B cell (primary cell): Measurements from ENCODE around the gene CXCL6. TPM values are rescaled to one million over a fixed set of nuclear protein-coding genes. Genes with fewer than 3 reads are reported as not detected.

ENCODE experiments used
- ATAC-seq: fragments of 200-7000 bp; cut with Tn5 transposase; one replicate; pipeline ENCODE4 v1.10.0; 2021; ENCODE audit warnings: low read depth, mild to moderate bottlenecking, moderate number of reproducible peaks, moderate library complexity
- CTCF ChIA-PET: fragments of 350-600 bp; sonication (Branson Sonifier 250); formaldehyde crosslinking; loops from one replicate; lab custom pipeline; 2021; ENCODE audit warnings: antibody characterized with exemption, inconsistent platforms; lab: Charles Lee
- POLR2A ChIA-PET: fragments of 350-600 bp; sonication (Branson Sonifier 250); formaldehyde crosslinking; loops from one replicate; lab custom pipeline; 2021; ENCODE audit warnings: antibody characterized with exemption; lab: Charles Lee
- DNase-seq: peaks from one replicate; pipeline ENCODE4 v3.0.0; 2013
- H2AFZ ChIP-seq: 2 replicates; pipeline ENCODE4 v1.6.1; 2012; ENCODE audit warnings: mild to moderate bottlenecking, low read depth, low read length; ENCODE audit not compliant: insufficient read depth, poor library complexity, severe bottlenecking
- H3K27ac ChIP-seq, 2 donors: 1 replicate in 1 of 2; 2 replicates in 1 of 2; pipeline ENCODE4 v1.5.1; 2012 to 2013; ENCODE audit warnings: low read length in 2 of 2, mild to moderate bottlenecking in 2 of 2, moderate library complexity in 1 of 2
- H3K27me3 ChIP-seq, 4 experiments: fragments of 200-600 bp in 1 of 4; sonication (generic) in 1 of 4; replicated peaks in 1 of 4; 1 replicate in 2 of 4; 2 replicates in 2 of 4; pipeline versions ENCODE4 v1.6.1 to v1.7.0; 2013 to 2016; ENCODE audit warnings: low read length in 3 of 4, mild to moderate bottlenecking in 2 of 4, mixed read lengths in 1 of 4, moderate library complexity in 1 of 4; ENCODE audit not compliant: insufficient read depth in 4 of 4, control insufficient read depth in 3 of 4; ENCODE audit errors: control extremely low read depth in 1 of 4
- H3K36me3 ChIP-seq, 2 experiments: replicated peaks in 1 of 2; 1 replicate in 1 of 2; 2 replicates in 1 of 2; pipeline versions ENCODE4 v1.6.1 to v1.7.1; 2013; ENCODE audit warnings: low read length in 1 of 2; ENCODE audit not compliant: insufficient read depth in 2 of 2, control insufficient read depth in 1 of 2; ENCODE audit errors: control extremely low read depth in 1 of 2, extremely low read depth in 1 of 2
- H3K4me1 ChIP-seq, 2 donors: fragments of 200-600 bp in 1 of 2; sonication (generic) in 1 of 2; 1 replicate in 1 of 2; 2 replicates in 1 of 2; pipeline versions ENCODE4 v1.5.1 to v1.6.1; 2013 to 2017; ENCODE audit warnings: low read length in 2 of 2; ENCODE audit not compliant: control insufficient read depth in 2 of 2, insufficient read depth in 2 of 2
- H3K4me2 ChIP-seq: replicated peaks from 2 replicates; pipeline ENCODE3; 2012; ENCODE audit warnings: mild to moderate bottlenecking, low read depth, low read length; ENCODE audit not compliant: poor library complexity, severe bottlenecking
- H3K4me3 ChIP-seq, 5 experiments: fragments of 200-600 bp in 1 of 5; sonication (generic) in 1 of 5; 1 replicate in 3 of 5; 2 replicates in 2 of 5; pipeline versions ENCODE4 v1.5.1 to v1.7.0; 2011 to 2016; ENCODE audit warnings: low read length in 4 of 5, mild to moderate bottlenecking in 4 of 5, low read depth in 2 of 5, control low read depth in 1 of 5, moderate library complexity in 1 of 5; ENCODE audit not compliant: insufficient read depth in 1 of 5; ENCODE audit errors: control extremely low read depth in 1 of 5, extremely low read depth in 1 of 5
- H3K79me2 ChIP-seq: fragments of 200-600 bp; sonication (generic); one replicate; pipeline ENCODE4 v1.6.0; 2016; ENCODE audit warnings: low read length; ENCODE audit not compliant: control insufficient read depth, insufficient read depth
- H3K9ac ChIP-seq: fragments of 200-600 bp; sonication (generic); 2 replicates; pipeline ENCODE4 v1.6.1; 2017; ENCODE audit warnings: mild to moderate bottlenecking, low read length, moderate library complexity
- H3K9me3 ChIP-seq, 3 donors: one replicate each; pipeline versions ENCODE4 v1.6.1 to v1.7.1; 2013; ENCODE audit warnings: low read length in 2 of 3; ENCODE audit not compliant: control insufficient read depth in 2 of 3, insufficient read depth in 1 of 3; ENCODE audit errors: control extremely low read depth in 1 of 3
- H4K20me1 ChIP-seq: 2 replicates; pipeline ENCODE4 v1.6.0; 2012; ENCODE audit warnings: mild to moderate bottlenecking, low read length; ENCODE audit not compliant: insufficient read depth, control insufficient read depth, poor library complexity, severe bottlenecking
- H3K27ac Mint-ChIP-seq: one replicate; pipeline ENCODE4 v1.8.0; 2021; ENCODE audit warnings: mixed read lengths
- H3K27me3 Mint-ChIP-seq: one replicate; pipeline ENCODE4 v1.8.0; 2021; ENCODE audit warnings: mixed read lengths
- H3K4me1 Mint-ChIP-seq: one replicate; pipeline ENCODE4 v1.8.0; 2021; ENCODE audit warnings: mixed read lengths
- H3K4me3 Mint-ChIP-seq: one replicate; pipeline ENCODE4 v1.8.0; 2021; ENCODE audit warnings: mixed read lengths
- H3K9me3 Mint-ChIP-seq: one replicate; pipeline ENCODE4 v1.8.0; 2022; ENCODE audit warnings: mixed read lengths; ENCODE audit not compliant: insufficient read depth
- CTCF ChIP-seq: fragments of 200-600 bp; IDR thresholded peaks from one replicate; pipeline ENCODE4 v1.8.0; 2022; ENCODE audit warnings: antibody characterized with exemption, mild to moderate bottlenecking
- EZH2 ChIP-seq: IDR thresholded peaks from 2 replicates; pipeline ENCODE4 v1.6.1; 2012; ENCODE audit warnings: borderline replicate concordance, low read depth, mild to moderate bottlenecking, moderate library complexity, low read length; ENCODE audit not compliant: insufficient read depth, poor library complexity, severe bottlenecking
- WGBS: methylation state at CpG from one replicate; pipeline ENCODE4 v1.1.5; 2013; ENCODE audit warnings: missing lambda C conversion rate; ENCODE audit not compliant: insufficient coverage; 5-methylcytosine and 5-hydroxymethylcytosine counted together
- intact Hi-C: fragments of 100-400 bp; cut with micrococcal nuclease; formaldehyde crosslinking; loops from one replicate; pipeline ENCODE4 v1.10.0; 2022
- polyA plus RNA-seq: library from polyadenylated mRNA; depleted of rRNA; stranded (reverse); fragments of >200 nt; gene quantifications from 2 replicates; pipeline ENCODE4 v1.2.3, GENCODE V29; 2012
- total RNA-seq, 2 donors: library from RNA; stranded (reverse); fragments of 120-200 nt in 1 of 2; gene quantifications; 1 replicate in 1 of 2; 2 replicates in 1 of 2; pipeline versions ENCODE4 v1.2.3 to v1.2.4, GENCODE V29; 2013 to 2022

Gene CXCL6
- total and polyA plus RNA-seq, 2 donors (not counting 1 experiment from before 2014, with no cell fraction given) = not detected

DNA sequence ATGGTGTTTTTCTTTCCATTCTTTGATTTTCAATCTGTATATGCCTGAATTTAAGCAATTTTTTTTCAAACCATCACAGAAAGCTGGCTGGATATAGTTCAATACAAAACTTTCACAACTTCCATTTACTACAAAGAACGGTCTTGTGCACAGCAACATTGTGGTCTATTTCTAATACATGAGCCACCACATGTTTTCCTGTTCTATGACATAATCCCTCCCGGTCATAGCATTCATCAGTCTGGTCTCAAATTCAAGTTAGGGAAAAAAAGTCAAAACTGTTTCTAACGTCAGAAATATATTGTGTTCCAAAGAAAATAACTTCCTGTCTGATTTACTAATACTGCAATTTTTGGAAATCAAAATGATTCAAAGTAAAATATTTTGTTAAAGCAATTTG is 7.5 kb upstream of the CXCL6 start:
- Histone ChIP-seq H3K27ac (no peak overlapping the region), H3K36me3 (no peaks in the 10 kb centered on the region), H3K4me1 (no peaks in the 10 kb centered on the region), H3K79me2 (no peaks in the 10 kb centered on the region), H2AFZ (no peak overlapping the region), H3K9me3 (no peaks in the 10 kb centered on the region), H3K4me3 (no peak overlapping the region), H3K4me2 (no peak overlapping the region), H3K9ac (no peak overlapping the region), H3K27me3 (no peaks in the 10 kb centered on the region), H4K20me1 (no peaks in the 10 kb centered on the region)
- DNase-seq = no peak
- H3K4me1 Mint-ChIP-seq = no peaks in the 10 kb centered on the region
- H3K27ac Mint-ChIP-seq = no peak overlapping the region
- TF ChIP-seq EZH2 (no peak), CTCF (no peak)
- CTCF ChIA-PET = no interaction called here
- H3K27me3 Mint-ChIP-seq = peaks cover 4% of the 10 kb centered on the region
- intact Hi-C loops = no loop called here
- no CpG with 5 or more reads among the region's 3 CpGs for WGBS
- POLR2A ChIA-PET = no interaction called here
- H3K9me3 Mint-ChIP-seq = peaks cover 2% of the 10 kb centered on the region
- ATAC-seq = no peak
- no peak overlapping the region for H3K4me3 Mint-ChIP-seq

- CTCF ChIA-PET = no interaction called here
- ATAC-seq = no peak
Observed at GRCh38 chr4:73831569-73831968, 4.9 kb upstream of the CXCL6 start.

More at GRCh38 chr4:73831569-73831968, 4.9 kb upstream of the CXCL6 start:
- Mint-ChIP-seq H3K4me3 (no peak overlapping the region), H3K27ac (no peak overlapping the region), H3K4me1 (no peaks in the 10 kb centered on the region), H3K27me3 (peaks cover 4% of the 10 kb centered on the region), H3K9me3 (peaks cover 2% of the 10 kb centered on the region)
- H3K9ac ChIP-seq = no peak overlapping the region
- no CpG with 5 or more reads among the region's 2 CpGs for WGBS
- H3K27ac ChIP-seq = no peak overlapping the region
- intact Hi-C loops = no loop called here
- H3K36me3 ChIP-seq = no peaks in the 10 kb centered on the region
- POLR2A ChIA-PET = no interaction called here
- peaks cover 0 to 4% (median 0%) of the 10 kb centered on the region in 3 donors for H3K9me3 ChIP-seq
- H3K4me1 ChIP-seq = no peaks in the 10 kb centered on the region
- H3K4me3 ChIP-seq = no peak overlapping the region
- no peaks in the 10 kb centered on the region for H3K79me2 ChIP-seq
- H3K4me2 ChIP-seq = no peak overlapping the region
- TF ChIP-seq EZH2 = no peak
- TF ChIP-seq CTCF = no peak
- no peak overlapping the region for H2AFZ ChIP-seq
- no peak for DNase-seq
- H4K20me1 ChIP-seq = no peaks in the 10 kb centered on the region
- H3K27me3 ChIP-seq = no peaks in the 10 kb centered on the region
